ENCODE data around the gene MAP3K7CL.

The MAP3K7CL gene

GRCh38 chr21:29168891-29169315, 38.5 kb downstream of the MAP3K7CL start:
- Histone ChIP-seq H3K36me3 (ENCODE audit: control insufficient read depth, insufficient read depth, low read length) (no peaks in the 10 kb centered on the region), H4K8ac (ENCODE audit: low read depth, low read length) (no peak overlapping the region), H3K79me1 (ENCODE audit: low read length) (no peaks in the 10 kb centered on the region), H3K4me3 (ENCODE audit: low read length) (no peak overlapping the region), H3K18ac (ENCODE audit: low read length) (no peak overlapping the region), H2BK120ac (ENCODE audit: low read depth, low read length) (no peak overlapping the region), H4K5ac (ENCODE audit: low read length) (no peak overlapping the region), H2BK5ac (ENCODE audit: low read length) (no peak overlapping the region), H3K23ac (ENCODE audit: low read length) (no peak overlapping the region), H2BK15ac (replicated peaks; ENCODE audit: low read depth) (no peak overlapping the region), H3K27ac (ENCODE audit: low read depth, low read length) (no peak overlapping the region), H3K4me1 (ENCODE audit: control insufficient read depth, low read depth, low read length) (no peaks in the 10 kb centered on the region), H3K56ac (ENCODE audit: low read length) (no peak overlapping the region), H3K9ac (ENCODE audit: low read length) (no peak overlapping the region), H3K79me2 (ENCODE audit: control insufficient read depth, insufficient read depth, low read length) (no peaks in the 10 kb centered on the region), H3K4me2 (ENCODE audit: low read length) (no peak overlapping the region), H3K27me3 (ENCODE audit: insufficient read depth, low read length, poor library complexity) (no peaks in the 10 kb centered on the region), H3K4ac (ENCODE audit: low read depth, low read length) (no peak overlapping the region), H2AK5ac (ENCODE audit: low read length) (no peak overlapping the region)
- DNase-seq: no peak
- no CpG with 5 or more reads among the region's 3 CpGs for WGBS (ENCODE audit: extremely low coverage, insufficient coverage, low lambda C conversion rate)

- Histone ChIP-seq H3K23ac (ENCODE audit: low read length) (no peak overlapping the region), H3K4me1 (ENCODE audit: control insufficient read depth, low read depth, low read length) (no peaks in the 10 kb centered on the region), H3K79me1 (ENCODE audit: low read length) (no peaks in the 10 kb centered on the region), H3K18ac (ENCODE audit: low read length) (no peak overlapping the region), H3K4me2 (ENCODE audit: low read length) (no peak overlapping the region), H3K9ac (ENCODE audit: low read length) (no peak overlapping the region), H4K5ac (ENCODE audit: low read length) (no peak overlapping the region), H2BK120ac (ENCODE audit: low read depth, low read length) (no peak overlapping the region), H3K56ac (ENCODE audit: low read length) (no peak overlapping the region), H2BK15ac (replicated peaks; ENCODE audit: low read depth) (no peak overlapping the region), H3K36me3 (ENCODE audit: control insufficient read depth, insufficient read depth, low read length) (no peaks in the 10 kb centered on the region), H2BK5ac (ENCODE audit: low read length) (no peak overlapping the region), H3K79me2 (ENCODE audit: control insufficient read depth, insufficient read depth, low read length) (no peaks in the 10 kb centered on the region), H2AK5ac (ENCODE audit: low read length) (no peak overlapping the region), H3K27ac (ENCODE audit: low read depth, low read length) (no peak overlapping the region), H3K27me3 (ENCODE audit: insufficient read depth, low read length, poor library complexity) (no peaks in the 10 kb centered on the region), H4K8ac (ENCODE audit: low read depth, low read length) (no peak overlapping the region), H3K4ac (ENCODE audit: low read depth, low read length) (no peak overlapping the region), H3K4me3 (ENCODE audit: low read length) (no peak overlapping the region)
- DNase-seq: no peak
- no CpG with 5 or more reads among the region's 1 CpG for WGBS (ENCODE audit: extremely low coverage, insufficient coverage, low lambda C conversion rate)
Observed at GRCh38 chr21:29170944-29171343, 40.5 kb downstream of the MAP3K7CL start.

- no peak overlapping the region for H4K8ac ChIP-seq (ENCODE audit: low read depth, low read length)
- no peaks in the 10 kb centered on the region for H3K36me3 ChIP-seq (ENCODE audit: control insufficient read depth, insufficient read depth, low read length)
- no peak overlapping the region for H2BK15ac ChIP-seq (replicated peaks; ENCODE audit: low read depth)
- no peak overlapping the region for H3K4me3 ChIP-seq (ENCODE audit: low read length)
- no peak overlapping the region for H2AK5ac ChIP-seq (ENCODE audit: low read length)
- no peak overlapping the region for H3K23ac ChIP-seq (ENCODE audit: low read length)
- H3K18ac ChIP-seq (ENCODE audit: low read length): no peak overlapping the region
- H3K4ac ChIP-seq (ENCODE audit: low read depth, low read length): no peak overlapping the region
- H3K9ac ChIP-seq (ENCODE audit: low read length): no peak overlapping the region
- no peaks in the 10 kb centered on the region for H3K79me1 ChIP-seq (ENCODE audit: low read length)
- H2BK120ac ChIP-seq (ENCODE audit: low read depth, low read length): no peak overlapping the region
- no peak overlapping the region for H2BK5ac ChIP-seq (ENCODE audit: low read length)
- no peak overlapping the region for H3K4me2 ChIP-seq (ENCODE audit: low read length)
- no peaks in the 10 kb centered on the region for H3K4me1 ChIP-seq (ENCODE audit: control insufficient read depth, low read depth, low read length)
- no peaks in the 10 kb centered on the region for H3K79me2 ChIP-seq (ENCODE audit: control insufficient read depth, insufficient read depth, low read length)
- H3K27ac ChIP-seq (ENCODE audit: low read depth, low read length): no peak overlapping the region
- no peaks in the 10 kb centered on the region for H3K27me3 ChIP-seq (ENCODE audit: insufficient read depth, low read length, poor library complexity)
- no peak overlapping the region for H4K5ac ChIP-seq (ENCODE audit: low read length)
- no CpG with 5 or more reads among the region's 1 CpG for WGBS (ENCODE audit: extremely low coverage, insufficient coverage, low lambda C conversion rate)
- DNase-seq: no peak
- H3K56ac ChIP-seq (ENCODE audit: low read length): no peak overlapping the region
Observed at GRCh38 chr21:29172282-29172681, 41.8 kb downstream of the MAP3K7CL start.

GRCh38 chr21:29174607-29175013, 44.2 kb downstream of the MAP3K7CL start:
- Histone ChIP-seq H3K27ac (ENCODE audit: low read depth, low read length) (no peak overlapping the region), H2AK5ac (ENCODE audit: low read length) (no peak overlapping the region), H3K27me3 (ENCODE audit: insufficient read depth, low read length, poor library complexity) (no peaks in the 10 kb centered on the region), H2BK5ac (ENCODE audit: low read length) (no peak overlapping the region), H3K23ac (ENCODE audit: low read length) (no peak overlapping the region), H3K9ac (ENCODE audit: low read length) (no peak overlapping the region), H3K36me3 (ENCODE audit: control insufficient read depth, insufficient read depth, low read length) (no peaks in the 10 kb centered on the region), H4K8ac (ENCODE audit: low read depth, low read length) (no peak overlapping the region), H2BK120ac (ENCODE audit: low read depth, low read length) (no peak overlapping the region), H3K4me2 (ENCODE audit: low read length) (no peak overlapping the region), H3K4ac (ENCODE audit: low read depth, low read length) (no peak overlapping the region), H3K56ac (ENCODE audit: low read length) (no peak overlapping the region), H3K18ac (ENCODE audit: low read length) (no peak overlapping the region), H3K4me3 (ENCODE audit: low read length) (no peak overlapping the region), H3K4me1 (ENCODE audit: control insufficient read depth, low read depth, low read length) (no peaks in the 10 kb centered on the region), H4K5ac (ENCODE audit: low read length) (no peak overlapping the region), H2BK15ac (replicated peaks; ENCODE audit: low read depth) (no peak overlapping the region), H3K79me2 (ENCODE audit: control insufficient read depth, insufficient read depth, low read length) (no peaks in the 10 kb centered on the region), H3K79me1 (ENCODE audit: low read length) (no peaks in the 10 kb centered on the region)
- WGBS (ENCODE audit: extremely low coverage, insufficient coverage, low lambda C conversion rate): no CpG with 5 or more reads among the region's 9 CpGs
- no peak for DNase-seq

GRCh38 chr21:29175408-29176134, 45.1 kb downstream of the MAP3K7CL start:
- Histone ChIP-seq H3K9ac (ENCODE audit: low read length) (no peak overlapping the region), H3K4me3 (ENCODE audit: low read length) (no peak overlapping the region), H3K79me1 (ENCODE audit: low read length) (no peaks in the 10 kb centered on the region), H4K5ac (ENCODE audit: low read length) (no peak overlapping the region), H2BK120ac (ENCODE audit: low read depth, low read length) (no peak overlapping the region), H3K27ac (ENCODE audit: low read depth, low read length) (no peak overlapping the region), H3K4ac (ENCODE audit: low read depth, low read length) (no peak overlapping the region), H4K8ac (ENCODE audit: low read depth, low read length) (no peak overlapping the region), H3K4me1 (ENCODE audit: control insufficient read depth, low read depth, low read length) (no peaks in the 10 kb centered on the region), H3K36me3 (ENCODE audit: control insufficient read depth, insufficient read depth, low read length) (no peaks in the 10 kb centered on the region), H3K56ac (ENCODE audit: low read length) (no peak overlapping the region), H3K18ac (ENCODE audit: low read length) (no peak overlapping the region), H2BK15ac (replicated peaks; ENCODE audit: low read depth) (no peak overlapping the region), H2BK5ac (ENCODE audit: low read length) (no peak overlapping the region), H3K23ac (ENCODE audit: low read length) (no peak overlapping the region), H3K79me2 (ENCODE audit: control insufficient read depth, insufficient read depth, low read length) (no peaks in the 10 kb centered on the region), H3K27me3 (ENCODE audit: insufficient read depth, low read length, poor library complexity) (no peaks in the 10 kb centered on the region), H2AK5ac (ENCODE audit: low read length) (no peak overlapping the region), H3K4me2 (ENCODE audit: low read length) (no peak overlapping the region)
- no CpG with 5 or more reads among the region's 3 CpGs for WGBS (ENCODE audit: extremely low coverage, insufficient coverage, low lambda C conversion rate)
- DNase-seq: no peak

Measured in mesendoderm (in vitro differentiated cells).